Fibroblast of villous mesenchyme (primary cell): ENCODE measurements around the gene RNF4. TPM values are rescaled to one million over a fixed set of nuclear protein-coding genes. Genes with fewer than 3 reads are reported as not detected.

Experiments
- DNase-seq: peaks from one replicate; pipeline ENCODE4 v3.0.0-alpha.2; 2010; ENCODE audit warnings: low read depth
- H3K4me3 ChIP-seq: 2 replicates; pipeline ENCODE4 v1.5.1; 2011; ENCODE audit warnings: low read depth, mild to moderate bottlenecking, low read length
- CTCF ChIP-seq: IDR thresholded peaks from 2 replicates; pipeline ENCODE4 v1.5.1; 2012; ENCODE audit warnings: low read depth, mild to moderate bottlenecking, low read length; ENCODE audit not compliant: insufficient read depth
- total RNA-seq: library from RNA; depleted of rRNA; stranded (reverse); fragments of >200 nt; gene quantifications from 2 replicates; pipeline ENCODE4 v1.2.3, GENCODE V29; 2012

Gene RNF4
- total RNA-seq, 1 donor = 63.9 TPM

GRCh38 chr4:2497931-2498330, 29.0 kb downstream of the RNF4 start:
- H3K4me3 ChIP-seq = no peak overlapping the region
- no peak for TF ChIP-seq CTCF
- DNase-seq = no peak

- no peak for DNase-seq
- no peak for TF ChIP-seq CTCF
- no peak overlapping the region for H3K4me3 ChIP-seq
Measured at GRCh38 chr4:2500547-2500946, 31.6 kb downstream of the RNF4 start.

GRCh38 chr4:2501034-2501594, 32.2 kb downstream of the RNF4 start:
- no peak for TF ChIP-seq CTCF
- no peak for DNase-seq
- H3K4me3 ChIP-seq = no peak overlapping the region

GRCh38 chr4:2503809-2504208, 34.9 kb downstream of the RNF4 start:
- no peak overlapping the region for H3K4me3 ChIP-seq
- no peak for TF ChIP-seq CTCF
- DNase-seq = no peak

- DNase-seq = no peak
- TF ChIP-seq CTCF = no peak
- no peak overlapping the region for H3K4me3 ChIP-seq
Measured at GRCh38 chr4:2507259-2507658, 38.4 kb downstream of the RNF4 start.

- DNase-seq = no peak
- no peak overlapping the region for H3K4me3 ChIP-seq
- TF ChIP-seq CTCF = no peak
Measured at GRCh38 chr4:2507855-2508254, 38.9 kb downstream of the RNF4 start.

- H3K4me3 ChIP-seq = no peak overlapping the region
- DNase-seq = no peak
- TF ChIP-seq CTCF = no peak
Measured at GRCh38 chr4:2510351-2511259, 41.7 kb downstream of the RNF4 start.
